NCI-H2029 treated with DMSO at 0.1 percent for 48 hours (cell line): ENCODE data around the gene MYO7A.

Experiments used
- DNase-seq: peaks from one replicate; lab custom pipeline; 2025; lab: John Stamatoyannopoulos, UW

The MYO7A gene

GRCh38 chr11:77127235-77127911 lies 673 bp upstream of the MYO7A start:
- DNase-seq, result no peak

GRCh38 chr11:77129069-77129841 lies 1.2 kb downstream of the MYO7A start:
- DNase-seq, result no peak

GRCh38 chr11:77129842-77130756 lies 2.1 kb downstream of the MYO7A start:
- DNase-seq, result no peak

GRCh38 chr11:77130763-77131513 lies 2.9 kb downstream of the MYO7A start:
- DNase-seq, result no peak

GRCh38 chr11:77131560-77131959 lies 3.5 kb downstream of the MYO7A start:
- DNase-seq, result no peak

- DNase-seq, result no peak
These were observed 7.0 kb downstream of the MYO7A start for GRCh38 chr11:77135069-77135468.

- no peak for DNase-seq
These were observed 8.0 kb downstream of the MYO7A start for GRCh38 chr11:77136074-77136473.

- DNase-seq, result no peak
These were observed 8.9 kb downstream of the MYO7A start for GRCh38 chr11:77136784-77137420.

GRCh38 chr11:77137421-77137820 lies 9.4 kb downstream of the MYO7A start:
- DNase-seq, result no peak

- no peak for DNase-seq
These were observed 10.1 kb downstream of the MYO7A start for GRCh38 chr11:77138106-77138649.

- no peak for DNase-seq
These were observed 11.2 kb downstream of the MYO7A start for GRCh38 chr11:77139201-77139600.

- DNase-seq, result no peak
These were observed 12.3 kb downstream of the MYO7A start for GRCh38 chr11:77140231-77140851.

GRCh38 chr11:77141034-77141433 lies 13.0 kb downstream of the MYO7A start:
- DNase-seq, result peak; percentile 86

- DNase-seq, result no peak
These were observed 13.4 kb downstream of the MYO7A start for GRCh38 chr11:77141475-77141874.

GRCh38 chr11:77142091-77142975 lies 14.3 kb downstream of the MYO7A start:
- DNase-seq, result no peak

- no peak for DNase-seq
These were observed 15.5 kb downstream of the MYO7A start for GRCh38 chr11:77143405-77144020.

- DNase-seq, result no peak
These were observed 16.3 kb downstream of the MYO7A start for GRCh38 chr11:77144196-77144856.

- no peak for DNase-seq
These were observed 16.9 kb downstream of the MYO7A start for GRCh38 chr11:77144857-77145428.
